ENCODE results near the gene SMC5.

- TF ChIP-seq RAD21 (IDR thresholded peaks at IDR 0.05; ENCODE audit: low read depth): no peak
- TF ChIP-seq, protein P1, sequence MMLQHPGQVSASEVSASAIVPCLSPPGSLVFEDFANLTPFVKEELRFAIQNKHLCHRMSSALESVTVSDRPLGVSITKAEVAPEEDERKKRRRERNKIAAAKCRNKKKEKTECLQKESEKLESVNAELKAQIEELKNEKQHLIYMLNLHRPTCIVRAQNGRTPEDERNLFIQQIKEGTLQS (IDR thresholded peaks at IDR 0.05): no peak
- no peak for TF ChIP-seq EZH2 (IDR thresholded peaks at IDR 0.05)
- TF ChIP-seq CTCF (IDR thresholded peaks at IDR 0.05 in 2 of 3, conservative IDR thresholded peaks at IDR 0.05 in 1 of 3; ENCODE audit: borderline replicate concordance in 1 of 3, insufficient read depth in 1 of 3, low read depth in 2 of 3, low read length in 2 of 3): no peak
- TF ChIP-seq POLR2AphosphoS5 (IDR thresholded peaks at IDR 0.05; ENCODE audit: low read depth, low read length): no peak
- TF ChIP-seq SIN3A (IDR thresholded peaks at IDR 0.05; ENCODE audit: low read depth): no peak
- no peak for TF ChIP-seq YY1 (IDR thresholded peaks at IDR 0.05; ENCODE audit: extremely low read depth, insufficient replicate concordance, low read depth, low read length)
- no peak for TF ChIP-seq ZNF274 (IDR thresholded peaks at IDR 0.05; ENCODE audit: low read depth, low read length)
- no peak for TF ChIP-seq POLR2A (IDR thresholded peaks at IDR 0.05; ENCODE audit: borderline replicate concordance, extremely low read depth, insufficient read depth, insufficient read length)
- no peak for TF ChIP-seq EZH2phosphoT487 (IDR thresholded peaks at IDR 0.05; ENCODE audit: borderline replicate concordance)
Measured at GRCh38 chr9:70390933-70391341, 132.2 kb downstream of the SMC5 start.
